Inferior parietal cortex (tissue), 1 donor: ENCODE results near the gene ARMC5.
"Not testable (repeated sequence)": the region's sequence is repeated elsewhere in the genome, so short reads cannot be mapped to it uniquely, and the experiment has no call there.

Source experiments
- DNase-seq: peaks from one replicate; pipeline ENCODE4 v3.0.0-alpha.2; 2016; ENCODE audit errors: extremely low spot score

The ARMC5 gene

DNA sequence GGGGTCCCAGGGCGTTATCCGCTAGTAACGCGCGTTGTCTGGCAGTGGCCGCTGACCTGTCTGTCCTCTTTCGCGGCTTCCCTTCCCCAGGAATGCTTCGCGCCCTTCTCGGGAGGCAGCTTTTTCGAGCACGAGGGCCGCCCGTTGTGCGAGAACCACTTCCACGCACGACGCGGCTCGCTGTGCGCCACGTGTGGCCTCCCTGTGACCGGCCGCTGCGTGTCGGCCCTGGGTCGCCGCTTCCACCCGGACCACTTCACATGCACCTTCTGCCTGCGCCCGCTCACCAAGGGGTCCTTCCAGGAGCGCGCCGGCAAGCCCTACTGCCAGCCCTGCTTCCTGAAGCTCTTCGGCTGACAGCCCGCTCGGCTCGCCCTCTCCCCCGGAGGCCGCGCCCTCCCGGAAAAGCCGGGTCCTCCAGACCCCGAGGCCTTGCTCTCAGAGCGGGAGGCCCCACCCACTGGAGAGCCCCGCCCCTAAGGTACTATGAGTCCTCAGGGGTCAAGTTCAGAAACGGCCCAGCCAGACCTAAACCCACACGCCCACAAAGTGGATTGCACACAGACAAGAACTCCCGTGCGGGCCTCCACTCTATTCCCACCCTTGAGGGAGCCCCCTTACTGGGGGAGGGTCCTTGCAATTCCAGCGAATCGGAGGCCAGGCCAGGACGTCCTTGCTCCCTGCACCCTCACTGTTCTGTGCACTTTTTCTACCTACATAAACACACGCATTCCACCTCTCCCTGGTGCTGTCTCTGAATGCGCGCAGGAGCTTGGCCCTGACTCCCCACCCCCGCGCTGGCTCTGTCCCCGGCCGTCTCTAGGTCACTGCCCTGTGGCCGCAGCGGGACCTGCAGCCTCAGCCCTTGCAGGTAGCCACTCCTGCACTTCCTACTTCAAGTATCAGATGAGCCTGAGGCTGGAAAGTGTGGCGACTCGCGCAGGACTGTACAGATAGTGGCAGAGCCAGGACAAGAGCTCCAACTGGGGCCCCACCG lies 18.2 kb downstream of the ARMC5 start:
- DNase-seq = no peak

DNA sequence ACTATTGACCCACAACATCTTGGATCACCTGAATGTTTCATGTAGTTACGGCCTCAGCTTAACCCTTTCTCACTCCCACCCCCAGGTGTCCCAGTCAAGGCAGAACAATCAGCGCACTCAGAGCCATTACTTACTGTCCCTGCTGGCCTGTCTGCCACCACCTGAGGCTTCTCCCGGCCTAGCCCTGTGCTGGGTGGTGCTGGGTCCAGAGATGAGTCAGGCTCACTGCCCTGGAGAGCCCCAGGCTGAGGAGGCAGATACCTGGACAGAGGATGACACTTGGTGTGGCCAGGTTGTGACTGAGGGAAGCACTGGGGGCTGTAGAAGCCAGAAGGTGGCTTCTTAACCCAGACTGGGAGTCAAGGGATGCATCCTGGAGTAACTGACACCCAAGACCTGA lies 19.7 kb downstream of the ARMC5 start:
- DNase-seq = no peak

DNA sequence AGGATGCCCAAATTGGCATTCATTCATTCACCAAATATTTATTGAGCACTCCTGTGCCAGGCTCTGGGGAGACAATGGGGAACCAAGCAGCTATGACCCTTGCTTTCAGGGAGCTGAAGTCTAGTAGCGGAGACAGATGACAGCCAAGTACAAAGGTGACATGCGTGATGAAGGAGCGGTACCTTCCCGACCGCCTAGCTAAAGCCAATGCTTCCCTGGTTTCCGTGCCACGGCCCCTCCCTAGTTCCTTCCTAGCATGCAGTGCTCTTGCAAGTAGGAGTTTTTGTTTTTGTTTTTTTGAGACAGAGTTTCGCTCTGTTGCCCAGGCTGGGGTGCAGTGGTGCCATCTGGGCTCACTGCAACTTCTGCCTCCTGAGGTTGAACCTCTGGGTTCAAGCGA lies 20.4 kb downstream of the ARMC5 start:
- no peak for DNase-seq

DNA sequence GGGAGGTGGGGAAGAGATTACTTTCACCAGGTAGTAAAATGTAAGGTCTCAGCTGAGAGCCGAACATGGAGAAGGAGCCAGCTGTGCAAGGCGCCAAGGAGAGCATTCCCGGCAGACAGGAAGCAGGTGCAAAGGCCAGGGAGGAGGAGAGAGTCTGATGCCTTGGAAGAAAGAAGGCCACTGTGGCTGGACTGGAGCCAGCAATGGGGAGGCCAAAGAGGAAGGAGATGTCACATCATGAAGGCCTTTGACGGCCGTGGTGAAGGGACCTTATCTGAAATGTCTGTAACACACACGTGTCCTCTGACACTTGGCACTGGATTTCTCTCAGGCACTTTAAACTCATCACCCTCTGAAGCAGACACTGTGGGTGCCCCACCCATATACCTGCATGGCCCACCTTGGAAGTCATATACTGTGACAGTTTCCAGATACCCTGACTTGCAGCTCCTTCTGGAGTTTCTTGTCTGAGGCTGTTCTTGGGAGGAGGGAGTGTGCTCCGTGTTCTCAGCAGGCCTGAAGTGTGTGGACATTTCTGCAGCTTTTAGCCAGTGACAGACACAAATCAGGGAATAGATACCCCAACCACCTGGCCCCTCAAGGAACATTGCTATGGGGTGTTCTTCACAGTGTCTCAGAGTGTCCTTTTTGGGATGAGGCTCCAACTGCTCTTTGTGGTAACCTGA lies 21.7 kb downstream of the ARMC5 start:
- DNase-seq = no peak

DNA sequence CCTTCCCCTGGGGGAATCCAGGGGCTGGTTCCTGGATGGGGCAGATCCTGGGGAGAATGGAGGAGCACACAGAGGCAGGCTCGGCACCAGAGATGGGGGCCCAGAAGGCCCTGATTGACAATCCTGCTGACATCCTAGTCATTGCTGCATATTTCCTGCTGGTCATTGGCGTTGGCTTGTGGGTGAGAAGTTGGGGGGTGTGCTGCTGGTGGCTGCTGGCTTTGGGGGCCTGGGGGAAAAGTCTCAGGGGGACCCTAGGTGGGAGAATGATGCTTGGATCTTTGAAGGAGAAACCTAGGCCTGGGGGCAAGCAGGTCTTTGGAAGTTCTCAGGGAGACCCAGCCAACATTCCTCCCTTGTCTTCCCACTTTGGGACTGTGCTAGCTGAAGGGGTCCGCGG lies 23.8 kb downstream of the ARMC5 start, which contains the start of gene SLC5A2:
Gene SLC5A2 (plus strand): TSS at position 43 of the 400 bp plus-strand sequence. CDS start 14 bp downstream, at position 57.
- DNase-seq = no peak

DNA sequence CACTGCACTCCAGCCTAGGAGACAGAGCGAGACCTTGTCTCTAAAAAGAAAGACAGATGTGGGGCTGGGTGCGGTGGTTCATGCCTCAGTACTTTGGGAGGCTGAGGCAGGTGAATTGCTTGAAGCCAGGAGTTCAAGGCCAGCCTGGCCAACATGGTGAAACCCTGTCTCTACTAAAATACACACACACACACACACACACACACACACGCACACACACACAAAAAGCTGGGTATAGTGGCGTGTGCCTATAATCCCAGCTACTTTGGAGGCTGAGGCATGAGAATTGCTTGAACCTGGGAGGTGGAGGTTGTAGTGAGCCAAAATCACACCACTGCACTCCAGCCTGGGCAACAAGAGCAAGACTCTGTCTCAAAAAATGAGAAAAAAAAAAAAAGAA lies 24.7 kb downstream of the ARMC5 start:
- not testable (repeated sequence) for DNase-seq

DNA sequence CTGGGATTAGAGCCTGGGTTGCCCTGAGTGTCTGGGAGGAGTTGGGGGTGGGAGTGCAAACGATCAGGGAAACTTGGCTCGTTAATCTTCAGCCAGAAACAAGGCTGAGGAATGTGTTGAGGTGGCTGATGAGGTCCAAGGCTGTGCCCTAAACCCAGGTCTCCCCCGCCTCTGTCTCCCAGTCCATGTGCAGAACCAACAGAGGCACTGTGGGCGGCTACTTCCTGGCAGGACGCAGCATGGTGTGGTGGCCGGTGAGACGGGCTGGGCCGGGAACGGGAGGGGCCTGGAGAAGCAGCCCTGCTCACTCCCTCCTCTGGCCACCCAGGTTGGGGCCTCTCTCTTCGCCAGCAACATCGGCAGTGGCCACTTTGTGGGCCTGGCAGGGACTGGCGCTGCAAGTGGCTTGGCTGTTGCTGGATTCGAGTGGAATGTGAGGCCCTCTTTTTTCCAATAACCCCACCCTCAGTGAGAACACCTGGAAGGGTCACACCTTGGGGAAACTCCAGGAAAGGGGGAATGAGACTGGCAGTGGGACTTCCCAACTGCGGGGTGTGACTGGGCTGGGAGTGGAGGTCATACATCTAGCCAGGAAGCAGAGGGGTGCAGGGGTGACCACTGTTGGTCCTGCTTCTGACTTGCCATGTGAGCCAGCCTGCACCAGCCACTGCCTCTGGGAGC lies 25.3 kb downstream of the ARMC5 start:
- DNase-seq = no peak

DNA sequence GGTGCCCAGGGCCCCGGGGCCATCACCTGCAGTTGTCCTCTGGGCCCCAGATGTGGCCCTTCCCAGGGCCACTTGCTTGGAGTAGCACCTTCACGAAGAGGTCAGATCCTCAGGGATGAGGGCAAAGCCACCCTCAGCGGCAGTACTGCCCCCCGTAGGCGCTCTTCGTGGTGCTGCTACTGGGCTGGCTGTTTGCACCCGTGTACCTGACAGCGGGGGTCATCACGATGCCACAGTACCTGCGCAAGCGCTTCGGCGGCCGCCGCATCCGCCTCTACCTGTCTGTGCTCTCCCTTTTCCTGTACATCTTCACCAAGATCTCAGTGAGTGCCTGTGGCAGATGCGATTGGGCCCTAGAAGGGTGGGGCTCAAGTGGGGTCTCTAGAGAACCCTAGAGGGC lies 26.3 kb downstream of the ARMC5 start:
- no peak for DNase-seq

DNA sequence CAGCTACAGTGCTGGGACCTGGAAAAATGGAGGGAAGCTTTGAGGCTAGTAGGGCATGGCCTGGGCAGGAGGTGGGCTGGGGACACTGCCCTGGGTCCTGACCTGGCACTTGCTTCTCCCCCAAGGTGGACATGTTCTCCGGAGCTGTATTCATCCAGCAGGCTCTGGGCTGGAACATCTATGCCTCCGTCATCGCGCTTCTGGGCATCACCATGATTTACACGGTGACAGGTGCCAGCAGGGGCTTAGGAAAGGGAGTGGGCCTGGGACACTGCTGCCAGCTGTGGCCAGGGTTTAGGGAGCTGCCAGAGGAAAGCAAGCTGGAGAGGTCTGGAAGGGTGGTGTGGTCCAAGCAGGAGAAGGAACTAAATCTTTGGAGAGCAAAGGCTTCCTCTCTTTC lies 26.7 kb downstream of the ARMC5 start:
- no peak for DNase-seq

DNA sequence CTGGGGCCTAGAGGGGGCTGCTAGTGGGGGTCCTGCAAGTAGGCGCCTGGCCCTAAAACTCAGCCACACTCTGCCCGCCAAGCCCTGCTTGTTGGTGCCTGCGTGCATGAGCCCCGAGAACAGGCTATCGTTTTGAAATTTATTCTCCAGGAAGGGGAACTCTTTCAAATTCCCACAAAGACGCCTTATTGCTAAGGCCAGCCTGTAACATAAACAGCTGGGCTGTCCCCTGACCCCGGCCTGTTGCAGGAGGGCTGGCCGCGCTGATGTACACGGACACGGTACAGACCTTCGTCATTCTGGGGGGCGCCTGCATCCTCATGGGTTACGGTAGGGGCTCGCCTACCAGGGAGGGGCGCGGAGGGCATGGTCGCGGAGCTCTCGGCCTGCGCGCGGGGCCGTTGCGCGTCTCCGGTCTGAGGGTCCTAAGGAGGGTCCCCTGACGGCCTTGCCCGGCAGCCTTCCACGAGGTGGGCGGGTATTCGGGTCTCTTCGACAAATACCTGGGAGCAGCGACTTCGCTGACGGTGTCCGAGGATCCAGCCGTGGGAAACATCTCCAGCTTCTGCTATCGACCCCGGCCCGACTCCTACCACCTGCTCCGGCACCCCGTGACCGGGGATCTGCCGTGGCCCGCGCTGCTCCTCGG lies 27.9 kb downstream of the ARMC5 start:
- DNase-seq = no peak

DNA sequence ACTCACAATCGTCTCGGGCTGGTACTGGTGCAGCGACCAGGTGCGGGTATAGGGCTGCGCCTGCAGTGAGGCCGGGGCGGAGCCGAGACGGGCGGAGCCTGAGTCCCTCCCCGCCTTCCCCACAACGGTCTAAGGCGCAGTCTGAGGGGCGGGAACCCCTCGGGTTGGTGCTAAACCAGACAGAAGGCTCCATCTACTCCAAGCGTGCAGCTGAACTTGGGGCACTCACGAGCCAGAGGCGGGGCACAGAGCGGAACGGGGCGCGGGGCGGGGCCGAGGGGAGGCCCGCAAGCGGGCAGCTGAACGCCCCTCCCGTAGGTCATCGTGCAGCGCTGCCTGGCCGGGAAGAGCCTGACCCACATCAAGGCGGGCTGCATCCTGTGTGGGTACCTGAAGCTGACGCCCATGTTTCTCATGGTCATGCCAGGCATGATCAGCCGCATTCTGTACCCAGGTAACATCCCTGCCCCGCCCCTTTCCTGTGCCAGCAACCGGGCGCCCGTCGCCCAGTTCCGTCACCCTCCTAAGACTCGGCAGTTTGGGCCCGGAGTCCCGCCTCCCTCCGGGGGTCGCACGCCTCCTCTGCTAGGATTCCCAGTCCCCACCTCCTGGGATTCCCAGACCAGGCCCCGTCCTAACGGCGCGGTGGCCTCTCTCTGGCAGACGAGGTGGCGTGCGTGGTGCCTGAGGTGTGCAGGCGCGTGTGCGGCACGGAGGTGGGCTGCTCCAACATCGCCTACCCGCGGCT lies 28.6 kb downstream of the ARMC5 start:
- no peak for DNase-seq

DNA sequence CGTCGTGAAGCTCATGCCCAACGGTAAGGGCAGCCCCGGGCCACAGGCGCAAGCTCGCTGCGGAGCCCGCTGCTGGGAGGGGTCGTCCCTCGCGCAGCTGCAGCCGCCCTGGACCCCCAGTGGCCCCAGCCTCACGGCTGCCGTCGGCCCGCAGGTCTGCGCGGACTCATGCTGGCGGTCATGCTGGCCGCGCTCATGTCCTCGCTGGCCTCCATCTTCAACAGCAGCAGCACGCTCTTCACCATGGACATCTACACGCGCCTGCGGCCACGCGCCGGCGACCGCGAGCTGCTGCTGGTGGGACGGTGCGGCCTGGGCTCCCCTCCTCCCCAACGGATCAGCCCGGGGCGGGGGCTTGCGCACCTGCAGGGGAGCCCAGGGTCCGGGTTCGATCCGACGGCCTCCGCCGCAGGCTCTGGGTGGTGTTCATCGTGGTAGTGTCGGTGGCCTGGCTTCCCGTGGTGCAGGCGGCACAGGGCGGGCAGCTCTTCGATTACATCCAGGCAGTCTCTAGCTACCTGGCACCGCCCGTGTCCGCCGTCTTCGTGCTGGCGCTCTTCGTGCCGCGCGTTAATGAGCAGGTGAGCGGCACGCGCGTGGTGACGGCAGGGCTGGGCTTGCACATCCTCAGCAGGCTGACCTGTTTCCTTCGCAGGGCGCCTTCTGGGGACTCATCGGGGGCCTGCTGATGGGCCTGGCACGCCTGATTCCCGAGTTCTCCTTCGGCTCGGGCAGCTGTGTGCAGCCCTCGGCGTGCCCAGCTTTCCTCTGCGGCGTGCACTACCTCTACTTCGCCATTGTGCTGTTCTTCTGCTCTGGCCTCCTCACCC lies 29.4 kb downstream of the ARMC5 start:
- DNase-seq = no peak

DNA sequence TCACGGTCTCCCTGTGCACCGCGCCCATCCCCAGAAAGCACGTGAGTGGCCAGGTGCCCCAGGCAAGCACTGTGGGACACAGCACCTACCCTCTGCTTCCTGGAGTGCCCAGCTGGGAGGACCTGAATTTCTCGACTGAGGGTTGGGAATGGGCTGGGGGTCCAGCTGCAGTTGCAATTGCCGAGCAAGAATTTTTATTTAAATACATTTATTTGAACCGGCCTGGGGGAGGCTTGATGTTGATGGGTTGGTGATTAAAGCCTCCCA lies 29.9 kb downstream of the ARMC5 start:
- DNase-seq = no peak

DNA sequence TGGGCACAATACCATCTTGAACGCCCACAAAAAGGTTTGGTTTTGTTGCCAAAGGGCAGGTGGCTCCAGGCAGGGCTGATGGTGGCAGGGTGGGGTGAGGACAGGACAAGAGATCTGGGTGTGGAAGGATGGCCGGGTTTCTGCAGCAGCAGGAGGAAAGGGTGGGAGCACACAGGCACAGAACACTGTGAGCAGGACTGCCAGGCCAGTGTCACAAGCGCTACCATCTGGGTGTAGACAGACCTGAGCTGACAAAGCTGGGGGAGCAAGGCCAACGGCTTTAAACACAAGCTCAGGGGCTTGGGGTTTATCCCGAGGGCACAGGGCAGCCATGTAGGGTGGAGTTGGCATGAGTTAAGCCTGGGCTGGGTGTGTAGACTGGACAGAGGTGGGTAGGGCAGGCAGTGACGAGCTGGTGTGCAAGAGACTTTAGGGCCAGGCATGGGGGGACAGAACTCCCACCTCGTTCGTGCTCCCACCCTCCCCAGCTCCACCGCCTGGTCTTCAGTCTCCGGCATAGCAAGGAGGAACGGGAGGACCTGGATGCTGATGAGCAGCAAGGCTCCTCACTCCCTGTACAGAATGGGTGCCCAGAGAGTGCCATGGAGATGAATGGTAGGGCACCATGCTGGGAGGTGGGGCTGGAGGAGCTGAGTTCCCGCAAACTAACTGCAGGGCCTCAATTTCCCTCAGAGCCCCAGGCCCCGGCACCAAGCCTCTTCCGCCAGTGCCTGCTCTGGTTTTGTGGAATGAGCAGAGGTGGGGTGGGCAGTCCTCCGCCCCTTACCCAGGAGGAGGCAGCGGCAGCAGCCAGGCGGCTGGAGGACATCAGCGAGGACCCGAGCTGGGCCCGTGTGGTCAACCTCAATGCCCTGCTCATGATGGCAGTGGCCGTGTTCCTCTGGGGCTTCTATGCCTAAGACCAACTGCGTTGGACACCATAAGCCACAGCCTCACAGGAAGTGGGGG lies 30.6 kb downstream of the ARMC5 start:
- DNase-seq = no peak

DNA sequence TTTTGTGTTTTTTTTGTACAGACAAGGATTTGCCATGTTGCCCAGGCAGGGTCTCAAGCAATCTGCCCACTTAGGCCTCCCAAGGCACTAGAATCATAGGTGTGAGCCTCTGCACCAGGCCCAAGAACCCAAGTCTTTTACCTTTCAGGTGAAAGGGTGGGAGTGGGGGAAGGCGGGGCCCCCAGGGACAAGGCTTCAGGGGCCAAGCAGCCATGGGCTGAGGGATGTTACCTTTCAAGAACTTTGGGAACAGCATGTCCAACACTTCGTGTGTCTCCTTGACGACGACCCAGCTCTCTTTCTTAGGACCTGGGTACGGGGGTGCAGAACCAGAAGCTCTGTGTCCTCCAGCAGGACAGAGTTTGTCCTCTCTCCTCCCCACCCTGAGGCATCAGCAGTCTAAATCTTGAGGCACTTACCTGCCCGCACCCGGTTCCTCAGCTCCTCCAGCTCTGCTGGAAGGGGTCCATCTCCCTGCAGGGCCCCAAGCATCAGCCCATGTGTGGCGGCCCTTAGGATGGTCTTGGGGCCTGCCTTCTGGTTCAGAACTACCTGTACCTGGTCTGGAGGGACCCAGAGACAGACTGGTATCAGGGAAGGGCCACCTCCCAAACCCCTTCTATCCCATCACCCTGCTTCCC lies 32.6 kb downstream of the ARMC5 start:
- DNase-seq = no peak

DNA sequence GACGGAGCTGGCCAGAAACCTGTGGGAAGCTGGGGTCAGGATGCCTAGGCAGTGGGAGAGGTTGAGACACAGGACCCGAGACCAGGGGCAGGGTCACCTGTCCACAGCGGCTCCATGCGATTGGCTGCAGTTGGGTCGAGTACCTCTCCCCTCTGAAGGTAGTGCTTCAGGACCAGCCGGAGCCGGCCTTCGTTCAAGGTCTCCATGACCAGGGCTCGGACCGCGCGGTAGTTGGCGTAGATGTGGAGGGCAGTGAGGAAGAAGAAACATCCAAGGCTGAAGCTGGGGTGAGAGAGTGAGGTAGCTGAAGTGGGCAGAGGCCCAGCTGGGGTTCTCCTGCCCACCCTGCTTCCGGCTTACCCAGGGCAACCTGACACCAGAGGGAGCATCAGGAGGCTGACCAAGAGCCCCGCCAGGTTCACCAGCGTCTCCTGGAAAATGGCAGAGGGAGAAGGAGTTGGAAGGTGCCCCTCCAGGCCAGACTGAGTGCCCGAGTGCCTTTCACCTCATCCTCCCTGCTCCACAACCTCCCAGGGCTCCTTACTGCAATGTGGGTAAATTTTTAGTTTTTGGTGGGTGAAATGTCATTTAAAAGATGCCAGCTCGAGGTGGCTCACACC lies 34.3 kb downstream of the ARMC5 start:
- no peak for DNase-seq

DNA sequence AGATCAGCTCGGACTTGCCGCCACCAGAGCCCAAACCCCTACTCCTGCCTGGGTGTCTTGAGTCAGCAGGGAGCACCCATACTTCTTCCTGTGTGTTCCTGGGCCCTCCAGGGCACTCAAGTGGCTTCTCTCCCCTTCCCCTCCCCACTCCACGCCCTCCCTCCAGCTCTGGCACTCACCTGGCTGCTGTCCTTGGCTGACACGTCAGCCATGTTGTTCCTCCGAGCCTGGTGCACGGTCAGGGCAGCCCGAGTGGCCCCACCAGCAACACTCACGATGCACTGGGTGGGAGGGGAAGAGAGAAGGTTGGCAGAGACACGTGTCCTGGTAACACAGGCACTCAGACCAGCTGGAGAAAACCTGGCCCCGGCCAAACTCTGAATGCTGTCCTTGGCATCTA lies 37.4 kb downstream of the ARMC5 start:
- no peak for DNase-seq

DNA sequence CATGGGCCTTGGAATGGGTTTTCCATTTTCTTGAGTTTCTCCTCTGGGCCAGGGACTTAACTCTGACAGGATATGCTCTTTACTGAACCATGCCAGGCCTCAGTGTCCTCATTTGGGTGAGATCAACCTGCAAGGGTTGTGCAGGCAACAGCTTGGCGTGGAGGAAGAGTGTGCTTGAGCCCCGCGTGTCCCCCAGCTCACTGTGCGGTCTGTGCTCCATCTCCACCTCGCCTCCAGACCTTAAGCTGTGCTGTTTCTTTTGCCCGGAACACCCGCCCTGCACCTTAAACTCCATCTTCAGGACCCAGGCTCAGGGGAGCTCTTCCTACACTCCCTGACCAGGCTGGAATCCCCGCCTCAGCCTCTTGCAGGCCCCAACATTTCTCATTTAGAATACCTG lies 39.2 kb downstream of the ARMC5 start:
- no peak for DNase-seq
